GM12878 (cell line): ENCODE results near the gene AXIN1. TPM values are rescaled to one million over a fixed set of nuclear protein-coding genes. Genes with fewer than 3 reads are reported as not detected.

ENCODE experiments used
- ATAC-seq: fragments of 200-7000 bp; cut with Tn5 transposase; 3 replicates; pipeline ENCODE4 v1.9.1; 2020; ENCODE audit warnings: mild to moderate bottlenecking, moderate library complexity
- BruUV-seq: library from RNA; stranded (reverse); fragments of 400-500 nt; replicated peaks from 2 replicates; lab custom pipeline; 2021; lab: Mats Ljungman, UMichigan
- CTCF ChIA-PET: fragments of 300-600 bp; sonication (Branson Sonifier 250); formaldehyde crosslinking; extraction: SDS; loops from one replicate; lab custom pipeline; 2021; ENCODE audit warnings: inconsistent platforms; lab: Yijun Ruan, JAX
- POLR2A ChIA-PET: fragments of 350-600 bp; formaldehyde crosslinking; extraction: SDS; loops from one replicate; lab custom pipeline; 2021; ENCODE audit warnings: inconsistent platforms; lab: Charles Lee
- RAD21 ChIA-PET: fragments of 300-600 bp; sonication (Branson Sonifier 250); formaldehyde crosslinking; loops from one replicate; lab custom pipeline; 2023; ENCODE audit warnings: antibody characterized with exemption; ENCODE audit not compliant: unreplicated experiment; lab: Charles Lee
- SMC1A ChIA-PET: fragments of 300-600 bp; sonication (Branson Sonifier 250); formaldehyde crosslinking; loops from one replicate; lab custom pipeline; 2023; ENCODE audit not compliant: unreplicated experiment, uncharacterized antibody; lab: Charles Lee
- DNase-seq: peaks from one replicate; pipeline ENCODE4 v3.0.0-alpha.2; 2011; ENCODE audit warnings: low read depth, low spot score
- FAIRE-seq: peaks from 3 replicates; lab custom pipeline; 2011; peaks lifted over from hg19 to GRCh38; lab: Jason Lieb, UNC
- H2AFZ ChIP-seq: 2 replicates; pipeline ENCODE4 v1.6.0; 2011; ENCODE audit warnings: low read depth, low read length, control low read depth; ENCODE audit not compliant: control insufficient read depth
- H3K27ac ChIP-seq: 2 replicates; pipeline ENCODE4 v1.5.1; 2011; ENCODE audit warnings: control low read depth; ENCODE audit not compliant: control insufficient read depth, insufficient read depth
- H3K27me3 ChIP-seq, 2 experiments: replicated peaks in 1 of 2; 2 replicates each; pipeline versions ENCODE4 v1.6.0 to v1.6.1; 2011; ENCODE audit warnings: low read length in 1 of 2; ENCODE audit not compliant: control insufficient read depth in 2 of 2, insufficient read depth in 2 of 2
- H3K36me3 ChIP-seq, 2 experiments: 2 replicates each; pipeline ENCODE4 v1.5.1; 2011; ENCODE audit warnings: low read length in 1 of 2; ENCODE audit not compliant: control insufficient read depth in 2 of 2, insufficient read depth in 2 of 2
- H3K4me1 ChIP-seq: 2 replicates; pipeline ENCODE4 v1.6.1; 2011; ENCODE audit warnings: mild to moderate bottlenecking, low read length, moderate library complexity, mixed read lengths; ENCODE audit not compliant: control insufficient read depth, insufficient read depth
- H3K4me2 ChIP-seq: 2 replicates; pipeline ENCODE4 v1.6.0; 2011; ENCODE audit warnings: control low read depth; ENCODE audit not compliant: control insufficient read depth, insufficient read depth
- H3K4me3 ChIP-seq: fragments of 200-600 bp; sonication (generic); 2 replicates; pipeline ENCODE4 v1.5.1; 2016
- H3K79me2 ChIP-seq: 2 replicates; pipeline ENCODE4 v1.6.0; 2011; ENCODE audit warnings: low read length; ENCODE audit not compliant: control insufficient read depth, insufficient read depth
- H3K9ac ChIP-seq: 2 replicates; pipeline ENCODE4 v1.8.0; 2011; ENCODE audit warnings: low read length, control low read depth, mixed read lengths; ENCODE audit not compliant: control insufficient read depth, insufficient read depth
- H3K9me3 ChIP-seq: replicated peaks from 3 replicates; pipeline ENCODE4 v1.5.1; 2011; ENCODE audit warnings: mild to moderate bottlenecking, low read length; ENCODE audit not compliant: control insufficient read depth, insufficient read depth
- H4K20me1 ChIP-seq: 2 replicates; pipeline ENCODE4 v1.6.0; 2011; ENCODE audit not compliant: control insufficient read depth, insufficient read depth
- CEBPZ ChIP-seq: fragments of 150-350 bp; IDR thresholded peaks from 2 replicates; pipeline ENCODE4 v1.6.1; 2016; ENCODE audit warnings: low read depth, low read length
- EED ChIP-seq: sonication (generic); IDR thresholded peaks from 2 replicates; pipeline ENCODE4 v1.6.1; 2016; ENCODE audit warnings: antibody characterized with exemption, low read depth
- EGR1 ChIP-seq, 2 experiments: IDR thresholded peaks; 1 replicate in 1 of 2; 2 replicates in 1 of 2; pipeline ENCODE4 v1.6.1; 2011 to 2012; ENCODE audit warnings: low read depth in 2 of 2, low read length in 2 of 2, borderline replicate concordance in 1 of 2, mild to moderate bottlenecking in 1 of 2, moderate library complexity in 1 of 2
- EP300 ChIP-seq, 2 experiments: fragments of 150-350 bp in 1 of 2; IDR thresholded peaks; 2 replicates each; pipeline ENCODE4 v1.6.1; 2011 to 2012; ENCODE audit warnings: low read depth in 2 of 2, low read length in 2 of 2, borderline replicate concordance in 1 of 2, improper control_type of control experiment in 1 of 2, inconsistent platforms in 1 of 2; ENCODE audit not compliant: control insufficient read depth in 1 of 2
- ETV6 ChIP-seq, 2 experiments: fragments of 450-650 bp in 1 of 2; IDR thresholded peaks in 1 of 2; conservative IDR thresholded peaks in 1 of 2; 2 replicates each; pipeline ENCODE4 v1.6.1; 2014; ENCODE audit warnings: antibody characterized with exemption in 1 of 2, borderline replicate concordance in 1 of 2, low read depth in 1 of 2, mild to moderate bottlenecking in 1 of 2, moderate library complexity in 1 of 2
- IKZF2 ChIP-seq, 2 experiments: fragments of 450-650 bp; IDR thresholded peaks; 2 replicates each; pipeline ENCODE4 v1.6.1; 2017; ENCODE audit warnings: mild to moderate bottlenecking in 2 of 2, moderate library complexity in 2 of 2
- IRF4 ChIP-seq: IDR thresholded peaks from 2 replicates; pipeline ENCODE4 v1.6.1; 2011; ENCODE audit warnings: low read depth, low read length
- ZNF687 ChIP-seq: fragments of 450-650 bp; IDR thresholded peaks from 2 replicates; pipeline ENCODE4 v1.6.1; 2017; ENCODE audit warnings: mild to moderate bottlenecking, moderate library complexity
- WGBS: methylation state at CpG from one replicate; pipeline ENCODE4 v1.1.6; 2016; ENCODE audit warnings: low lambda C conversion rate; ENCODE audit not compliant: insufficient replicate concordance, insufficient coverage; ENCODE audit errors: missing lambda C conversion rate; 5-methylcytosine and 5-hydroxymethylcytosine counted together
- in situ Hi-C: fragments of 300-500 bp; cut with MboI; formaldehyde crosslinking; loops from 9 replicates; pipeline ENCODE4 v1.14.3; 2018; ENCODE audit warnings: mixed read lengths
- intact Hi-C: fragments of 100-400 bp; cut with micrococcal nuclease; formaldehyde crosslinking; loops from one replicate; pipeline ENCODE4 v1.14.2; 2022; ENCODE audit not compliant: unreplicated experiment
- polyA plus RNA-seq, 11 experiments: library from polyadenylated mRNA; depleted of rRNA in 4 of 11; unstranded in 6 of 11; stranded (reverse) in 5 of 11; fragments of >200 nt; fragmentation: Nextera tagmentation in 4 of 11; fragmentation: Illumina TruSeq in 1 of 11; extraction: Ambion mirVana in 4 of 11; extraction: Trizol in 1 of 11; gene quantifications; 1 replicate in 1 of 11; 2 replicates in 10 of 11; pipeline versions ENCODE4 v1.2.1 to v1.2.3, GENCODE V29; 2011 to 2016; ENCODE audit warnings: inconsistent platforms in 2 of 11, missing spikeins in 2 of 11, low read depth in 1 of 11
- total RNA-seq, 4 experiments: library from RNA; depleted of rRNA in 3 of 4; stranded (reverse); fragments of >200 nt in 3 of 4; fragmentation: Illumina TruSeq in 1 of 4; extraction: Trizol in 1 of 4; gene quantifications; 2 replicates each; pipeline versions ENCODE4 v1.2.1 to v1.2.3, GENCODE V29; 2013 to 2021

The AXIN1 gene
- total and polyA plus RNA-seq, 10 of the 15 experiments (the other 5 are each of a cell fraction or from before 2014, with no cell fraction given), result 0.26 to 27.1 (median 7.7) TPM

GRCh38 chr16:252366-253337 is 99.9 kb downstream of the AXIN1 start:
- Histone ChIP-seq H3K36me3 (peaks cover 0 to 4% of the 10 kb centered on the region in 2 experiments; a peak in 2 of 4 replicates), H3K4me2 (peak overlapping the region; percentile 85), H3K27me3 (no peaks in the 10 kb centered on the region), H3K9me3 (no peaks in the 10 kb centered on the region), H3K27ac (peak overlapping the region; percentile 69), H4K20me1 (no peaks in the 10 kb centered on the region), H3K79me2 (no peaks in the 10 kb centered on the region), H3K4me1 (peaks cover 4% of the 10 kb centered on the region; the same call in 1 of the 2 replicates), H3K4me3 (peak overlapping the region; percentile 45), H2AFZ (peak overlapping the region; percentile 81), H3K9ac (peak overlapping the region; percentile 64)
- TSS peak; percentile 38 for BruUV-seq
- POLR2A ChIA-PET, result interaction anchor here (0.5 to 3.7 kb wide), 5 partner anchors 14 to 1902 kb away, joined by 3 to 26 read pairs (median 4); partner anchors contain the start of gene FAM234A
- in situ Hi-C loops (no loop called here), intact Hi-C loops (loop anchor here (2.0 kb wide), 1 partner anchor 18 kb away; the partner anchor contains the start of gene FAM234A)
- CTCF ChIA-PET, result interaction anchor here (0.7 to 1.1 kb wide), 3 partner anchors 10 to 97 kb away, joined by 3 read pairs; no protein-coding TSS in a partner anchor
- 29% methylated on average over 30 of the region's 30 CpGs for WGBS
- SMC1A ChIA-PET, result interaction anchor here (0.9 to 1.3 kb wide), 4 partner anchors 10 to 24 kb away, joined by 5 to 8 read pairs (median 5); partner anchors contain the start of gene LUC7L
- peak; percentile 40 for DNase-seq
- peak; percentile 90 for FAIRE-seq
- RAD21 ChIA-PET, result interaction anchor here (0.8 to 2.4 kb wide), 4 partner anchors 18 to 100 kb away, joined by 3 to 13 read pairs (median 5); partner anchors contain the start of genes FAM234A and LUC7L
- ATAC-seq, result peak; percentile 89
- TF ChIP-seq ZNF687 (0 out of 2 replicates have a peak, but pooled peaks have one; percentile 21), EP300 (IDR thresholded peaks at IDR 0.05; ENCODE audit: borderline replicate concordance in 1 of 2, control insufficient read depth in 1 of 2, low read depth in 2 of 2, low read length in 2 of 2) (no peak), EED (0 out of 2 replicates have a peak, but pooled peaks have one; percentile 36), CEBPZ (no peak), IRF4 (0 out of 2 replicates have a peak, but pooled peaks have one; percentile 6), EGR1 (IDR thresholded peaks at IDR 0.05; ENCODE audit: borderline replicate concordance in 1 of 2, low read depth in 2 of 2, low read length in 2 of 2) (peak in 1 of 2 experiments; percentile 64; a peak in 1 of 3 replicates), IKZF2 (IDR thresholded peaks at IDR 0.05) (peak; percentile 33 to 47; a peak in 3 of 4 replicates), ETV6 (conservative IDR thresholded peaks at IDR 0.05 in 1 of 2, IDR thresholded peaks at IDR 0.05 in 1 of 2; ENCODE audit: borderline replicate concordance in 1 of 2, low read depth in 1 of 2) (no peak)
